HG03565 (cell line): ENCODE data around the gene ACVRL1.
"Not testable (repeated sequence)": the region's sequence is repeated elsewhere in the genome, so short reads cannot be mapped to it uniquely, and the experiment has no call there.

ENCODE experiments used
- ATAC-seq: cut with Tn5 transposase; IDR thresholded peaks from one replicate; pipeline ENCODE4 v1.9.1; 2021; ENCODE audit warnings: mild to moderate bottlenecking, moderate library complexity; ENCODE audit not compliant: unreplicated experiment

Gene ACVRL1

GRCh38 chr12:51873251-51873994 lies 33.9 kb upstream of the ACVRL1 start:
- no peak for ATAC-seq

GRCh38 chr12:51874000-51874399 lies 33.3 kb upstream of the ACVRL1 start:
- ATAC-seq, result no peak

GRCh38 chr12:51874486-51874885 lies 32.8 kb upstream of the ACVRL1 start:
- no peak for ATAC-seq

GRCh38 chr12:51879102-51879501 lies 28.2 kb upstream of the ACVRL1 start:
- ATAC-seq, result no peak

GRCh38 chr12:51883295-51883694 lies 24.0 kb upstream of the ACVRL1 start:
- ATAC-seq, result no peak

- ATAC-seq, result no peak
Observed at GRCh38 chr12:51883998-51884675, 23.2 kb upstream of the ACVRL1 start.

GRCh38 chr12:51884676-51885229 lies 22.6 kb upstream of the ACVRL1 start:
- no peak for ATAC-seq

- not testable (repeated sequence) for ATAC-seq
Observed at GRCh38 chr12:51885294-51886020, 21.8 kb upstream of the ACVRL1 start.

- ATAC-seq, result no peak
Observed at GRCh38 chr12:51886021-51886710, 21.1 kb upstream of the ACVRL1 start.

GRCh38 chr12:51887476-51888315 lies 19.6 kb upstream of the ACVRL1 start, which contains the start of gene ANKRD33:
Gene ANKRD33 (plus strand): TSS chr12:51888103. CDS start chr12:51888187, 84 bp downstream.
- no peak for ATAC-seq

GRCh38 chr12:51888316-51889215 lies 18.7 kb upstream of the ACVRL1 start:
- ATAC-seq, result no peak

- ATAC-seq, result no peak
Observed at GRCh38 chr12:51889216-51890132, 17.8 kb upstream of the ACVRL1 start.

GRCh38 chr12:51890133-51890464 lies 17.2 kb upstream of the ACVRL1 start:
- ATAC-seq, result no peak

- no peak for ATAC-seq
Observed at GRCh38 chr12:51890511-51891171, 16.7 kb upstream of the ACVRL1 start.

GRCh38 chr12:51891843-51892242 lies 15.5 kb upstream of the ACVRL1 start:
- ATAC-seq, result no peak

GRCh38 chr12:51893786-51894185 lies 13.5 kb upstream of the ACVRL1 start:
- no peak for ATAC-seq

GRCh38 chr12:51895378-51896135 lies 11.7 kb upstream of the ACVRL1 start:
- ATAC-seq, result no peak
